HCT116 (cell line): ENCODE measurements around the gene BORCS8. TPM values are rescaled to one million over a fixed set of nuclear protein-coding genes. Genes with fewer than 3 reads are reported as not detected.
"Not testable (repeated sequence)": the region's sequence is repeated elsewhere in the genome, so short reads cannot be mapped to it uniquely, and the experiment has no call there.

Source experiments
- ATAC-seq: fragments of 200-7000 bp; cut with Tn5 transposase; 2 replicates; pipeline ENCODE4 v1.9.1; 2020; ENCODE audit warnings: mild to moderate bottlenecking, moderate library complexity
- BruUV-seq: library from RNA; stranded (reverse); fragments of 400-500 nt; replicated peaks from 2 replicates; lab custom pipeline; 2021; lab: Mats Ljungman, UMichigan
- CTCF ChIA-PET: fragments of 300-600 bp; sonication (Branson Sonifier 250); formaldehyde crosslinking; loops from one replicate; lab custom pipeline; 2021; ENCODE audit warnings: antibody characterized with exemption; lab: Charles Lee
- POLR2A ChIA-PET: fragments of 300-600, 350-600 bp; sonication (Branson Sonifier 250); formaldehyde crosslinking; loops from one replicate; lab custom pipeline; 2021; ENCODE audit warnings: antibody characterized with exemption; lab: Charles Lee
- RAD21 ChIA-PET, 2 experiments: fragments of 300-600 bp; sonication (Branson Sonifier 250); formaldehyde crosslinking; loops; one replicate each; lab custom pipeline; 2023; ENCODE audit warnings: low total read pairs in 2 of 2; ENCODE audit not compliant: uncharacterized antibody in 2 of 2, unreplicated experiment in 2 of 2, low non-redundant PET in 1 of 2; lab: Charles Lee
- DNase-seq: peaks from one replicate; pipeline ENCODE4 v3.0.0-alpha.2; 2010; ENCODE audit warnings: low read depth, low spot score
- H2AFZ ChIP-seq: fragments of 200-600 bp; shearing (Covaris generic), sonication (generic); 2 replicates; pipeline ENCODE4 v1.6.1; 2017; ENCODE audit warnings: low read depth, mixed run types, mixed read lengths, antibody characterized with exemption, low read length; ENCODE audit not compliant: poor library complexity, severe bottlenecking
- H3K27ac ChIP-seq: 2 replicates; pipeline ENCODE4 v1.5.1; 2012; ENCODE audit warnings: low read depth, low read length
- H3K27me3 ChIP-seq: fragments of 200-600 bp; sonication (generic); 2 replicates; pipeline ENCODE4 v1.6.1; 2016; ENCODE audit warnings: mixed run types, low read length, mixed read lengths; ENCODE audit not compliant: insufficient read depth
- H3K36me3 ChIP-seq, 2 experiments: fragments of 200-500 bp in 1 of 2; fragments of 200-600 bp in 1 of 2; sonication (Bioruptor generic) in 1 of 2; sonication (generic) in 1 of 2; 2 replicates each; pipeline versions ENCODE4 v1.5.1 to v1.6.1; 2014 to 2016; ENCODE audit warnings: low read length in 2 of 2, inconsistent platforms in 1 of 2, mixed read lengths in 1 of 2, mixed run types in 1 of 2; ENCODE audit not compliant: insufficient read depth in 2 of 2, control insufficient read depth in 1 of 2
- H3K4me1 ChIP-seq, 2 experiments: fragments of 200-600 bp in 1 of 2; sonication (generic) in 1 of 2; 2 replicates each; pipeline versions ENCODE4 v1.5.1 to v1.6.1; 2012 to 2017; ENCODE audit warnings: low read length in 2 of 2, inconsistent platforms in 1 of 2, mild to moderate bottlenecking in 1 of 2, mixed read lengths in 1 of 2, mixed run types in 1 of 2, moderate library complexity in 1 of 2; ENCODE audit not compliant: insufficient read depth in 2 of 2, control insufficient read depth in 1 of 2
- H3K4me2 ChIP-seq: fragments of 200-600 bp; sonication (generic); 2 replicates; pipeline ENCODE4 v1.6.1; 2017; ENCODE audit warnings: mixed run types, low read length, mixed read lengths
- H3K4me3 ChIP-seq, 2 experiments: fragments of 200-600 bp in 1 of 2; sonication (generic) in 1 of 2; replicated peaks in 1 of 2; 2 replicates each; pipeline ENCODE4 v1.5.1; 2011 to 2016; ENCODE audit warnings: low read length in 2 of 2, control low read depth in 1 of 2, low read depth in 1 of 2, mild to moderate bottlenecking in 1 of 2, mixed read lengths in 1 of 2, mixed run types in 1 of 2
- H3K79me2 ChIP-seq: fragments of 200-600 bp; sonication (generic); 2 replicates; pipeline ENCODE4 v1.6.1; 2017; ENCODE audit warnings: mild to moderate bottlenecking, mixed run types, low read length, moderate library complexity, mixed read lengths; ENCODE audit not compliant: insufficient read depth
- H3K9ac ChIP-seq: fragments of 200-600 bp; sonication (generic); 2 replicates; pipeline ENCODE4 v1.6.1; 2016; ENCODE audit warnings: low read length, mixed read lengths
- H3K9me2 ChIP-seq: fragments of 200-600 bp; sonication (generic), shearing (Covaris generic); 2 replicates; pipeline ENCODE4 v1.6.1; 2017; ENCODE audit warnings: mixed run types, mild to moderate bottlenecking, moderate library complexity; ENCODE audit not compliant: insufficient read depth
- H3K9me3 ChIP-seq, 2 experiments: fragments of 200-500 bp in 1 of 2; fragments of 200-600 bp in 1 of 2; sonication (Bioruptor generic) in 1 of 2; sonication (generic) in 1 of 2; 2 replicates each; pipeline ENCODE4 v1.6.1; 2014 to 2017; ENCODE audit warnings: low read length in 2 of 2, mixed read lengths in 2 of 2, inconsistent platforms in 1 of 2, low read depth in 1 of 2, mild to moderate bottlenecking in 1 of 2, mixed run types in 1 of 2, moderate library complexity in 1 of 2; ENCODE audit not compliant: control insufficient read depth in 1 of 2, insufficient read depth in 1 of 2
- H4K20me1 ChIP-seq: fragments of 200-600 bp; sonication (generic), shearing (Covaris generic); 2 replicates; pipeline ENCODE4 v1.6.1; 2017; ENCODE audit warnings: mixed run types, mild to moderate bottlenecking, moderate library complexity; ENCODE audit not compliant: insufficient read depth
- ATF3 ChIP-seq: IDR thresholded peaks from 2 replicates; pipeline ENCODE4 v1.6.1; 2012
- CEBPB ChIP-seq: IDR thresholded peaks from 2 replicates; pipeline ENCODE4 v1.6.1; 2012; ENCODE audit warnings: low read depth
- ELF1 ChIP-seq: IDR thresholded peaks from 2 replicates; pipeline ENCODE4 v1.6.1; 2012; ENCODE audit warnings: low read depth, borderline replicate concordance
- EZH2 ChIP-seq: fragments of 200-600 bp; sonication (generic); IDR thresholded peaks from 2 replicates; pipeline ENCODE4 v1.6.1; 2017; ENCODE audit warnings: antibody characterized with exemption, mixed run types
- JUND ChIP-seq: IDR thresholded peaks from 2 replicates; pipeline ENCODE4 v1.6.1; 2012
- POLR2A ChIP-seq: IDR thresholded peaks from 2 replicates; pipeline ENCODE4 v1.7.0; 2011; ENCODE audit warnings: borderline replicate concordance; ENCODE audit not compliant: insufficient read depth, insufficient read length; ENCODE audit errors: extremely low read depth
- RAD21 ChIP-seq: IDR thresholded peaks from 2 replicates; pipeline ENCODE4 v1.6.1; 2012; ENCODE audit warnings: low read depth, mild to moderate bottlenecking
- SIN3A ChIP-seq: IDR thresholded peaks from 2 replicates; pipeline ENCODE4 v1.6.1; 2012; ENCODE audit warnings: low read depth
- SP1 ChIP-seq: IDR thresholded peaks from 2 replicates; pipeline ENCODE4 v1.6.1; 2012; ENCODE audit warnings: low read depth
- SRF ChIP-seq: IDR thresholded peaks from 2 replicates; pipeline ENCODE4 v1.6.1; 2012; ENCODE audit warnings: low read depth
- TCF7L2 ChIP-seq: IDR thresholded peaks from 2 replicates; pipeline ENCODE4 v1.7.0; 2011; ENCODE audit warnings: borderline replicate concordance, inconsistent platforms; ENCODE audit not compliant: insufficient read depth, insufficient read length; ENCODE audit errors: extremely low read depth
- ZNF274 ChIP-seq: fragments of 200-500 bp; sonication (Bioruptor generic); IDR thresholded peaks from 2 replicates; pipeline ENCODE4 v1.6.1; 2014; ENCODE audit warnings: mild to moderate bottlenecking, low read depth, low read length, inconsistent platforms
- intact Hi-C: fragments of 100-400 bp; cut with micrococcal nuclease; formaldehyde crosslinking; loops from 2 replicates; pipeline ENCODE4 v1.10.0; 2022
- total RNA-seq: library from RNA; stranded (reverse); gene quantifications from one replicate; pipeline ENCODE4 v1.2.1, GENCODE V29; 2021; ENCODE audit not compliant: unreplicated experiment

BORCS8 gene
- total RNA-seq, 1 experiment from 2014 or later = 17.1 TPM

GRCh38 chr19:19223636-19224035 lies 31.7 kb upstream of the BORCS8 start:
- no TSS peak for BruUV-seq
- POLR2A ChIA-PET = no interaction called here
- Histone ChIP-seq H3K27ac (no peak overlapping the region), H3K27me3 (no peaks in the 10 kb centered on the region), H3K4me2 (no peak overlapping the region), H4K20me1 (no peaks in the 10 kb centered on the region), H3K9ac (no peak overlapping the region), H3K4me1 (peaks cover 9 to 14% of the 10 kb centered on the region in 2 experiments), H3K9me2 (no peaks in the 10 kb centered on the region), H3K9me3 (peaks cover 0 to 3% of the 10 kb centered on the region in 2 experiments; a peak in 1 of 4 replicates), H2AFZ (no peak overlapping the region), H3K36me3 (no peaks in the 10 kb centered on the region), H3K4me3 (no peak overlapping the region), H3K79me2 (no peaks in the 10 kb centered on the region)
- no peak for ATAC-seq
- RAD21 ChIA-PET = no interaction called here
- TF ChIP-seq ZNF274 = no peak
- no peak for TF ChIP-seq JUND
- TF ChIP-seq ATF3 = no peak
- no peak for TF ChIP-seq EZH2
- TF ChIP-seq CEBPB = no peak
- TF ChIP-seq TCF7L2 = no peak
- no peak for TF ChIP-seq ELF1
- no peak for TF ChIP-seq POLR2A
- TF ChIP-seq SRF = no peak
- TF ChIP-seq RAD21 = no peak
- intact Hi-C loops = no loop called here
- no peak for DNase-seq
- CTCF ChIA-PET = no interaction called here

- H2AFZ ChIP-seq = no peak overlapping the region
- ATAC-seq (no peak), DNase-seq (no peak)
- no peak overlapping the region for H3K4me2 ChIP-seq
- H3K27ac ChIP-seq = no peak overlapping the region
- H3K4me1 ChIP-seq = peaks cover 9 to 14% of the 10 kb centered on the region in 2 experiments
- H3K36me3 ChIP-seq = no peaks in the 10 kb centered on the region
- no peak overlapping the region for H3K9ac ChIP-seq
- H3K9me3 ChIP-seq = peaks cover 0 to 3% of the 10 kb centered on the region in 2 experiments; a peak in 1 of 4 replicates
- BruUV-seq = no TSS peak
- H4K20me1 ChIP-seq = no peaks in the 10 kb centered on the region
- no peaks in the 10 kb centered on the region for H3K9me2 ChIP-seq
- no peaks in the 10 kb centered on the region for H3K27me3 ChIP-seq
- intact Hi-C loops = no loop called here
- CTCF ChIA-PET = no interaction called here
- no peaks in the 10 kb centered on the region for H3K79me2 ChIP-seq
- POLR2A ChIA-PET = no interaction called here
- TF ChIP-seq SIN3A (no peak), SRF (no peak), CEBPB (no peak), ZNF274 (no peak), ELF1 (no peak), RAD21 (no peak), SP1 (no peak)
- TF ChIP-seq, all 23 proteins: peak for 0
- RAD21 ChIA-PET = no interaction called here
- H3K4me3 ChIP-seq = no peak overlapping the region
Observed at GRCh38 chr19:19223060-19223459, 31.1 kb upstream of the BORCS8 start.

GRCh38 chr19:19221000-19221399 lies 29.0 kb upstream of the BORCS8 start:
- CTCF ChIA-PET = not testable (repeated sequence)

More at GRCh38 chr19:19221000-19221399, 29.0 kb upstream of the BORCS8 start:
- ATAC-seq, BruUV-seq, H4K20me1 ChIP-seq, RAD21 ChIA-PET, DNase-seq, H3K4me2 ChIP-seq, H3K9me3 ChIP-seq, H3K79me2 ChIP-seq, H3K27ac ChIP-seq, intact Hi-C loops, H3K9me2 ChIP-seq, H3K4me3 ChIP-seq, H3K27me3 ChIP-seq, H3K36me3 ChIP-seq, H3K9ac ChIP-seq, POLR2A ChIA-PET, H2AFZ ChIP-seq: not testable (repeated sequence)
- peaks cover 13 to 22% of the 10 kb centered on the region in 2 experiments for H3K4me1 ChIP-seq
